IPS-20b (cell line): ENCODE data around the gene KCNS3.

ENCODE experiments used
- H3K27ac ChIP-seq: one replicate; pipeline ENCODE4 v1.5.1; 2013; ENCODE audit warnings: low read length
- H3K27me3 ChIP-seq: 2 replicates; pipeline ENCODE4 v1.6.1; 2013; ENCODE audit warnings: mild to moderate bottlenecking, low read length, inconsistent platforms; ENCODE audit not compliant: insufficient read depth
- H3K36me3 ChIP-seq: 2 replicates; pipeline ENCODE4 v1.6.1; 2013; ENCODE audit warnings: low read depth, mild to moderate bottlenecking, inconsistent platforms, low read length, moderate library complexity; ENCODE audit not compliant: insufficient read depth
- H3K4me1 ChIP-seq: 2 replicates; pipeline ENCODE4 v1.6.1; 2013; ENCODE audit warnings: mild to moderate bottlenecking, control low read depth, inconsistent platforms, low read length, moderate library complexity; ENCODE audit not compliant: insufficient read depth
- H3K4me3 ChIP-seq: 2 replicates; pipeline ENCODE4 v1.5.1; 2013; ENCODE audit warnings: mild to moderate bottlenecking, low read length, inconsistent platforms
- H3K9ac ChIP-seq: 2 replicates; pipeline ENCODE4 v1.6.1; 2013; ENCODE audit warnings: low read depth, mild to moderate bottlenecking, inconsistent platforms, low read length, moderate library complexity
- H3K9me3 ChIP-seq: 2 replicates; pipeline ENCODE4 v1.6.1; 2013; ENCODE audit warnings: mild to moderate bottlenecking, low read depth, low read length, inconsistent platforms; ENCODE audit not compliant: insufficient read depth

Gene KCNS3

GRCh38 chr2:17851731-17852585, 26.5 kb upstream of the KCNS3 start:
- Histone ChIP-seq H3K9ac (no peak overlapping the region), H3K27ac (no peak overlapping the region), H3K36me3 (no peaks in the 10 kb centered on the region), H3K27me3 (no peaks in the 10 kb centered on the region), H3K9me3 (no peaks in the 10 kb centered on the region), H3K4me3 (no peak overlapping the region), H3K4me1 (no peaks in the 10 kb centered on the region)

- H3K9ac ChIP-seq = no peak overlapping the region
- H3K27me3 ChIP-seq = no peaks in the 10 kb centered on the region
- no peaks in the 10 kb centered on the region for H3K9me3 ChIP-seq
- no peaks in the 10 kb centered on the region for H3K4me1 ChIP-seq
- H3K4me3 ChIP-seq = no peak overlapping the region
- H3K36me3 ChIP-seq = no peaks in the 10 kb centered on the region
- H3K27ac ChIP-seq = no peak overlapping the region
Observed at GRCh38 chr2:17853799-17854198, 24.7 kb upstream of the KCNS3 start.

GRCh38 chr2:17857021-17857420, 21.4 kb upstream of the KCNS3 start:
- H3K27ac ChIP-seq = no peak overlapping the region
- H3K4me1 ChIP-seq = no peaks in the 10 kb centered on the region
- no peak overlapping the region for H3K9ac ChIP-seq
- no peak overlapping the region for H3K4me3 ChIP-seq
- no peaks in the 10 kb centered on the region for H3K27me3 ChIP-seq
- H3K36me3 ChIP-seq = no peaks in the 10 kb centered on the region
- H3K9me3 ChIP-seq = no peaks in the 10 kb centered on the region

- Histone ChIP-seq H3K27me3 (no peaks in the 10 kb centered on the region), H3K9ac (no peak overlapping the region), H3K4me3 (no peak overlapping the region)
Observed at GRCh38 chr2:17858064-17858463, 20.4 kb upstream of the KCNS3 start.

GRCh38 chr2:17863539-17863938, 14.9 kb upstream of the KCNS3 start:
- Histone ChIP-seq H3K4me1 (no peaks in the 10 kb centered on the region), H3K9me3 (no peaks in the 10 kb centered on the region), H3K9ac (no peak overlapping the region), H3K36me3 (no peaks in the 10 kb centered on the region), H3K27ac (no peak overlapping the region), H3K4me3 (no peak overlapping the region), H3K27me3 (no peaks in the 10 kb centered on the region)

More at GRCh38 chr2:17858064-17858463, 20.4 kb upstream of the KCNS3 start:
- Histone ChIP-seq H3K36me3 (no peaks in the 10 kb centered on the region), H3K27ac (no peak overlapping the region), H3K4me1 (no peaks in the 10 kb centered on the region), H3K9me3 (no peaks in the 10 kb centered on the region)

GRCh38 chr2:17864676-17865075, 13.8 kb upstream of the KCNS3 start:
- Histone ChIP-seq H3K4me1 (no peaks in the 10 kb centered on the region), H3K27ac (no peak overlapping the region), H3K9ac (no peak overlapping the region), H3K4me3 (no peak overlapping the region), H3K36me3 (no peaks in the 10 kb centered on the region), H3K9me3 (no peaks in the 10 kb centered on the region), H3K27me3 (no peaks in the 10 kb centered on the region)

GRCh38 chr2:17867133-17867532, 11.3 kb upstream of the KCNS3 start:
- no peak overlapping the region for H3K9ac ChIP-seq
- H3K27ac ChIP-seq = no peak overlapping the region
- H3K4me1 ChIP-seq = no peaks in the 10 kb centered on the region
- H3K4me3 ChIP-seq = no peak overlapping the region
- H3K36me3 ChIP-seq = no peaks in the 10 kb centered on the region
- H3K9me3 ChIP-seq = no peaks in the 10 kb centered on the region
- no peaks in the 10 kb centered on the region for H3K27me3 ChIP-seq

GRCh38 chr2:17869128-17869527, 9.3 kb upstream of the KCNS3 start:
- Histone ChIP-seq H3K9ac (no peak overlapping the region), H3K36me3 (no peaks in the 10 kb centered on the region), H3K9me3 (no peaks in the 10 kb centered on the region), H3K4me3 (no peak overlapping the region), H3K27me3 (peaks cover 12% of the 10 kb centered on the region; the same call in 1 of the 2 replicates), H3K27ac (no peak overlapping the region), H3K4me1 (no peaks in the 10 kb centered on the region)

GRCh38 chr2:17871639-17872038, 6.8 kb upstream of the KCNS3 start:
- no peak overlapping the region for H3K4me3 ChIP-seq
- H3K4me1 ChIP-seq = no peaks in the 10 kb centered on the region
- H3K9me3 ChIP-seq = no peaks in the 10 kb centered on the region
- peaks cover 33% of the 10 kb centered on the region for H3K27me3 ChIP-seq
- no peaks in the 10 kb centered on the region for H3K36me3 ChIP-seq
- no peak overlapping the region for H3K9ac ChIP-seq
- H3K27ac ChIP-seq = no peak overlapping the region

- no peaks in the 10 kb centered on the region for H3K4me1 ChIP-seq
- H3K36me3 ChIP-seq = no peaks in the 10 kb centered on the region
- H3K9me3 ChIP-seq = no peaks in the 10 kb centered on the region
- no peak overlapping the region for H3K9ac ChIP-seq
- H3K27ac ChIP-seq = no peak overlapping the region
- peaks cover 47% of the 10 kb centered on the region for H3K27me3 ChIP-seq
- no peak overlapping the region for H3K4me3 ChIP-seq
Observed at GRCh38 chr2:17873021-17873420, 5.4 kb upstream of the KCNS3 start.

GRCh38 chr2:17876590-17876989, 1.9 kb upstream of the KCNS3 start:
- no peaks in the 10 kb centered on the region for H3K36me3 ChIP-seq
- H3K9ac ChIP-seq = no peak overlapping the region
- peaks cover 9% of the 10 kb centered on the region; the same call in 1 of the 2 replicates for H3K4me1 ChIP-seq
- no peak overlapping the region for H3K4me3 ChIP-seq
- H3K27me3 ChIP-seq = peaks cover 66% of the 10 kb centered on the region
- H3K9me3 ChIP-seq = no peaks in the 10 kb centered on the region
- no peak overlapping the region for H3K27ac ChIP-seq

GRCh38 chr2:17877811-17878280, 621 bp upstream of the KCNS3 start:
- no peak overlapping the region for H3K27ac ChIP-seq

More at GRCh38 chr2:17877811-17878280, 621 bp upstream of the KCNS3 start:
- Histone ChIP-seq H3K4me3 (peak overlapping the region; percentile 84), H3K9me3 (no peaks in the 10 kb centered on the region), H3K27me3 (peaks cover 61% of the 10 kb centered on the region), H3K36me3 (no peaks in the 10 kb centered on the region), H3K4me1 (peaks cover 11% of the 10 kb centered on the region; the same call in 1 of the 2 replicates), H3K9ac (peak overlapping the region; percentile 29; the same call in 1 of the 2 replicates)
